Parathyroid adenoma (tissue), 2 donors: Measurements from ENCODE around the gene SLC2A2.

Experiments
- H2AFZ ChIP-seq: fragments of 300-600 bp; sonication (generic); one replicate; pipeline ENCODE4 v1.7.0; 2017; ENCODE audit warnings: antibody characterized with exemption, mild to moderate bottlenecking
- H3K27ac ChIP-seq: fragments of 300-600 bp; sonication (generic); one replicate; pipeline ENCODE4 v1.7.0; 2017
- H3K27me3 ChIP-seq: fragments of 300-600 bp; sonication (generic); one replicate; pipeline ENCODE4 v1.7.0; 2017; ENCODE audit warnings: low read length; ENCODE audit not compliant: control insufficient read depth, insufficient read depth
- H3K36me3 ChIP-seq: fragments of 300-600 bp; sonication (generic); one replicate; pipeline ENCODE4 v1.7.0; 2017; ENCODE audit warnings: low read length; ENCODE audit not compliant: control insufficient read depth, insufficient read depth
- H3K4me1 ChIP-seq: fragments of 300-600 bp; sonication (generic); one replicate; pipeline ENCODE4 v1.7.0; 2017; ENCODE audit warnings: control low read depth
- H3K4me2 ChIP-seq: fragments of 300-600 bp; sonication (generic); one replicate; pipeline ENCODE4 v1.7.0; 2017; ENCODE audit warnings: low read length
- H3K4me3 ChIP-seq: fragments of 300-600 bp; sonication (generic); one replicate; pipeline ENCODE4 v1.7.0; 2017; ENCODE audit warnings: low read depth, low read length
- H3K79me2 ChIP-seq: fragments of 300-600 bp; sonication (generic); one replicate; pipeline ENCODE4 v1.7.0; 2017; ENCODE audit warnings: control low read depth
- H3K9ac ChIP-seq: fragments of 300-600 bp; sonication (generic); one replicate; pipeline ENCODE4 v1.7.0; 2017; ENCODE audit warnings: mild to moderate bottlenecking
- H3K9me3 ChIP-seq: fragments of 300-600 bp; sonication (generic); one replicate; pipeline ENCODE4 v1.7.0; 2017; ENCODE audit warnings: low read length; ENCODE audit not compliant: control insufficient read depth
- TF ChIP-seq, protein P1 (sequence below): fragments of 300-600 bp; sonication (generic); IDR thresholded peaks from one replicate; pipeline ENCODE4 v1.7.0; 2017; ENCODE audit warnings: antibody characterized with exemption, mild to moderate bottlenecking
- donor health status: primary hyperparathyroidism.

SLC2A2 gene

DNA sequence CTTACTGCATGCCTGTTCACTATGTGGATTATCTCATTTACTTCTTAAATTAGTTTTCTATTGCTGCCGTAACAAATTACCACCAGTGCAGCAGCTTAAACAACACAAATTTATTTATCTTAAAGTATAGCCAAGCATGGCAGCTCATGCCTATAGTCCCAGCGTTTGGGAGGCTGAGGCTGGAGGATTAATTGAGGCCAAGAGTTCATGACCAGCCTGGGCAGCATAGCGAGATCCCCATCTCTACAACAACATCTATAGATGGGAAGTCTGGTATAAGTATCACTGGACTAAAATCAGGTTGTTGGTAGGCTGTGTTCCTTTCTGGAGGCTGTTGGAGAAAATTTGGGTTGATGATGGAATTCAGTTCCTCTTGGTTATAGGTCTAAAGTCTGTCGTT, 5.1 kb downstream of the SLC2A2 start:
- H3K27ac ChIP-seq: no peak overlapping the region
- H3K4me3 ChIP-seq: no peak overlapping the region
- H3K9me3 ChIP-seq: no peaks in the 10 kb centered on the region
- no peaks in the 10 kb centered on the region for H3K79me2 ChIP-seq
- H3K36me3 ChIP-seq: no peaks in the 10 kb centered on the region
- TF ChIP-seq, protein P1, sequence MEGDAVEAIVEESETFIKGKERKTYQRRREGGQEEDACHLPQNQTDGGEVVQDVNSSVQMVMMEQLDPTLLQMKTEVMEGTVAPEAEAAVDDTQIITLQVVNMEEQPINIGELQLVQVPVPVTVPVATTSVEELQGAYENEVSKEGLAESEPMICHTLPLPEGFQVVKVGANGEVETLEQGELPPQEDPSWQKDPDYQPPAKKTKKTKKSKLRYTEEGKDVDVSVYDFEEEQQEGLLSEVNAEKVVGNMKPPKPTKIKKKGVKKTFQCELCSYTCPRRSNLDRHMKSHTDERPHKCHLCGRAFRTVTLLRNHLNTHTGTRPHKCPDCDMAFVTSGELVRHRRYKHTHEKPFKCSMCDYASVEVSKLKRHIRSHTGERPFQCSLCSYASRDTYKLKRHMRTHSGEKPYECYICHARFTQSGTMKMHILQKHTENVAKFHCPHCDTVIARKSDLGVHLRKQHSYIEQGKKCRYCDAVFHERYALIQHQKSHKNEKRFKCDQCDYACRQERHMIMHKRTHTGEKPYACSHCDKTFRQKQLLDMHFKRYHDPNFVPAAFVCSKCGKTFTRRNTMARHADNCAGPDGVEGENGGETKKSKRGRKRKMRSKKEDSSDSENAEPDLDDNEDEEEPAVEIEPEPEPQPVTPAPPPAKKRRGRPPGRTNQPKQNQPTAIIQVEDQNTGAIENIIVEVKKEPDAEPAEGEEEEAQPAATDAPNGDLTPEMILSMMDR: no peak
- H3K4me1 ChIP-seq: no peaks in the 10 kb centered on the region
- H3K4me2 ChIP-seq: no peak overlapping the region
- H3K27me3 ChIP-seq: no peaks in the 10 kb centered on the region
- H3K9ac ChIP-seq: no peak overlapping the region
- H2AFZ ChIP-seq: no peak overlapping the region

DNA sequence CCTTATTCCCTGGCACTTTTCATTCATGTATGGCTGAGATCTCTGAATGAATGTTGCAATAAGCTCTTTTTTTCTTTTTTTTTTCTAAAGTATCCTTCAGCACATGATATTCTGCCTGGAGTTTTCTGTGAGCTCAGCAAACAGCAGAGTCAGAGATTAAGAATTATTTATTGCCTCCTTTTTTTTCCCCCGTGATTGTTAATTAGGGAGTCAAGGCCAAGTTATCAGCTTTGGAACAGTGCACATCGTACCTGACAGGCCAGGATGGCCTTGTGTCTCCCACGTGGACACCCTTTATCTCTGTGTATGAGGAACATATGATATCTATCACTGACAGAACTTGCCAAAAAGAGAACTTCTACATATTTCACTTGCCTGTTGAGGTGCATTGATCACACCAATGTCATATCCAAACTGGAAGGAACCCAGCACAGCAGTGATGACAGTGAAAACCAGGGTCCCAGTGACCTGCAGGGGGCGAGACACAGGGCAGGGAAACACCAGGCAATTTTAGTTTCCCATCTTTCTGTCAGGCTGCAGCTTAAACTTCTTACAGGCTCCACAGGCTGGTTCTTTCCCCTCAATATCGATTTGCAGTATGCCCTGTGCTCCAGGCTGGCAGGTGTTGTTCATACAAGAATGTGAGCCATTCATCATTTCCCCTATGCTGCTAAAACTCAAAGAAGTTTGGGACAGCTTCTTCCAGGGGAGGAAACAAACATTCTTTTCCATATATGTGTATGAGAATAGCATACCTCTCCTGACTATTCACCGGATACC, 8.2 kb downstream of the SLC2A2 start:
- Histone ChIP-seq H3K9ac (no peak overlapping the region), H3K27me3 (no peaks in the 10 kb centered on the region), H2AFZ (no peak overlapping the region), H3K4me1 (no peaks in the 10 kb centered on the region), H3K4me3 (no peak overlapping the region), H3K9me3 (no peaks in the 10 kb centered on the region), H3K27ac (no peak overlapping the region), H3K4me2 (no peak overlapping the region), H3K79me2 (no peaks in the 10 kb centered on the region), H3K36me3 (no peaks in the 10 kb centered on the region)
- TF ChIP-seq, protein P1: no peak

DNA sequence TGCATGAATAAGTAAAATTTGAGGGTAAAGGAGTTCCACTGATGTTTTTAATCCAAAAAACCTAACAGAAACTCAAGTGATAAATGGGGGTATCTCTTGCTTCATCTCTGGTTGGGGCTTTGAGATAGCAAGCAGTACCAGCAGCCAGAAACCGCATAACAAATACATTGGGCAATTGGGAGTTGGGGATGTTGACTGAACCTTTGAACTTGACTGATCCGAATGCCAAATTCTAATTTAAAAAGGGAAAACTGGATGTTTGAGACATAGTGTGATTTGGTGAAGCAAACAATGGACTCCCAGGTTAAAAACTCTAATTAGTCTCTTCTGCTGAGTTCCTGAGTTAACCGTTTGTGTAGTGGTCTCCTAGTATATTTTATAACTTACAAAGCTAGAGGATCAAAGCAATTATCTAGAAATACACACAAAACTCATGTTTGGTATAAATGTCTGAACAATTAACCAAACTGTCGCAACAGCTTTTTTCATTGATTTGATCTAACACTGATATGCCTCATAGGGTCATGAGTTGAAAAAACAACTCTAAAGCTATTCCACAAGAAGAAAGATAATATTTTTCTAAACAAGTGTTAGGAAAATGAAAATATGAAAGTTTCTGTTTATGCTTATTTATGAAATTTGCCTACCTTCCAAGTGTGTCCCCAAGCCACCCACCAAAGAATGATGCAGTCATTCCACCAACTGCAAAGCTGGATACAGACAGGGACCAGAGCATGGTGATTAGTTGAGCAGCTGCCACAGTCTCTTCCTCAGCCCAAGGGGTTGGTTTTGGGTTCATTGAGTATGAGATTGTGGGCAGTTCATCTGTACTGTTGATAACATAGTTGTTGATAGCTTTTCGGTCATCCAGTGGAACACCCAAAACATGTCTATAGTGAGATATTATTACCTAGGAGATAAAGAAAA, 12.4 kb downstream of the SLC2A2 start:
- H3K79me2 ChIP-seq: no peaks in the 10 kb centered on the region
- no peaks in the 10 kb centered on the region for H3K9me3 ChIP-seq
- H3K4me3 ChIP-seq: no peak overlapping the region
- no peaks in the 10 kb centered on the region for H3K36me3 ChIP-seq
- TF ChIP-seq, protein P1: no peak
- no peak overlapping the region for H2AFZ ChIP-seq
- H3K27ac ChIP-seq: no peak overlapping the region
- H3K9ac ChIP-seq: no peak overlapping the region
- no peaks in the 10 kb centered on the region for H3K27me3 ChIP-seq
- H3K4me2 ChIP-seq: no peak overlapping the region
- no peaks in the 10 kb centered on the region for H3K4me1 ChIP-seq

DNA sequence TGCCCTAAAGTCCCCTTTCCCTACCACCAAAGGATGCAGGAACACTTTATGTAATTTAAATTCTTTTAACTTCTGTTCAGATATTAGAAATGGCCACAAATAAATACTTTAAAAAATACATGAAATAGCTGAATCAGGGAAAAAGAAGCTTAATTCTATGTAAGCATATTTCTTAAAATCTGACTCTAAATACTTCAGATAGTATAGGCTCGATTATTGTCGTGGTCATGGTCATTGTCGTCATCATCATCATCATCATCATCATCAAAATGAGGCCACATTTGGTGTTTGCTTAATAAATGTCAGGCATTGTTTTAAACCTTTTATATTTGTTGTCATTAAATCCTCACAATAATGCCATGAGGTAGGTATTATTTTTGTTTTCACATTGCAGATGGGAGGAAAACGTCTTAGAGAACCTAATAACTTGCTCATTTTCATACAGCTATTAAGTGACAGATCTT, 14.6 kb downstream of the SLC2A2 start:
- Histone ChIP-seq H3K27ac (no peak overlapping the region), H3K9me3 (no peaks in the 10 kb centered on the region), H3K4me3 (no peak overlapping the region), H2AFZ (no peak overlapping the region), H3K36me3 (no peaks in the 10 kb centered on the region), H3K4me2 (no peak overlapping the region), H3K9ac (no peak overlapping the region), H3K4me1 (no peaks in the 10 kb centered on the region), H3K79me2 (no peaks in the 10 kb centered on the region), H3K27me3 (no peaks in the 10 kb centered on the region)
- TF ChIP-seq, protein P1: no peak
